ENCODE results near the gene OBSCN. TPM values are rescaled to one million over a fixed set of nuclear protein-coding genes. Genes with fewer than 3 reads are reported as not detected.

OBSCN gene
- total RNA-seq, 1 experiment from 2014 or later, result 29.1 TPM

DNA sequence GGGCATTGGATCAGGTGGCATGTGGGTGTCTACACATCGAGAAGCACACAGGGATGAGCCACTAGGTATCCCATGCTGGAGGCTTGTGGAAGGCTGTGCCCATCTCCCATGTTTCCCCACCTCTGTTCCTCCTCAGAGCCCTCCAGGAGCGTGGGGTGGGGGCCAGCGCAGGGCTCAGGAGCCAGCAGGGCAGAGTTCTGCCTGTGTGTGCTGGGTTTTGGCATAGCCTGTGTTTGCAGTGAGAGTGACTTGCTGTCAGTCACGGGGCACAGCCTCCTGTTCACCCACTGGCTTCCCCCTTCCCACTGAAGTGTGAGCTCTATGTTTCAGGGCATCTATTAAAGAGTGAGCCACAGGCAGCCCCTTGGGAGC lies 31.8 kb upstream of the OBSCN start:
- no peaks in the 10 kb centered on the region for H3K9me2 ChIP-seq (replicated peaks; ENCODE audit: low read length)
- no peaks in the 10 kb centered on the region for H3K27me3 ChIP-seq (ENCODE audit: low read length)
- no peaks in the 10 kb centered on the region for H3F3A ChIP-seq (ENCODE audit: low read length, unreplicated experiment)
- H3K79me2 ChIP-seq (ENCODE audit: low read length), result 0 out of 2 replicates have a peak, but pooled peaks cover 8% of the 10 kb centered on the region
- BruUV-seq (replicated peaks), result no TSS peak
- H3K4me2 ChIP-seq (ENCODE audit: low read length), result no peak overlapping the region
- H3K9ac ChIP-seq (ENCODE audit: low read length), result no peak overlapping the region
- H2AFZ ChIP-seq (ENCODE audit: low read length), result no peak overlapping the region
- H3K9me3 ChIP-seq (ENCODE audit: low read length), result no peaks in the 10 kb centered on the region
- H4K20me1 ChIP-seq (ENCODE audit: low read length), result peaks cover 4% of the 10 kb centered on the region; the same call in 1 of the 2 replicates
- H3K4me1 ChIP-seq (ENCODE audit: insufficient read depth, low read length), result peaks cover 7% of the 10 kb centered on the region
- ATAC-seq (no peak), DNase-seq (no peak)
- TF ChIP-seq, protein P1, sequence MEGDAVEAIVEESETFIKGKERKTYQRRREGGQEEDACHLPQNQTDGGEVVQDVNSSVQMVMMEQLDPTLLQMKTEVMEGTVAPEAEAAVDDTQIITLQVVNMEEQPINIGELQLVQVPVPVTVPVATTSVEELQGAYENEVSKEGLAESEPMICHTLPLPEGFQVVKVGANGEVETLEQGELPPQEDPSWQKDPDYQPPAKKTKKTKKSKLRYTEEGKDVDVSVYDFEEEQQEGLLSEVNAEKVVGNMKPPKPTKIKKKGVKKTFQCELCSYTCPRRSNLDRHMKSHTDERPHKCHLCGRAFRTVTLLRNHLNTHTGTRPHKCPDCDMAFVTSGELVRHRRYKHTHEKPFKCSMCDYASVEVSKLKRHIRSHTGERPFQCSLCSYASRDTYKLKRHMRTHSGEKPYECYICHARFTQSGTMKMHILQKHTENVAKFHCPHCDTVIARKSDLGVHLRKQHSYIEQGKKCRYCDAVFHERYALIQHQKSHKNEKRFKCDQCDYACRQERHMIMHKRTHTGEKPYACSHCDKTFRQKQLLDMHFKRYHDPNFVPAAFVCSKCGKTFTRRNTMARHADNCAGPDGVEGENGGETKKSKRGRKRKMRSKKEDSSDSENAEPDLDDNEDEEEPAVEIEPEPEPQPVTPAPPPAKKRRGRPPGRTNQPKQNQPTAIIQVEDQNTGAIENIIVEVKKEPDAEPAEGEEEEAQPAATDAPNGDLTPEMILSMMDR (conservative IDR thresholded peaks at IDR 0.05; ENCODE audit: low read depth, low read length), result no peak
- no peak for TF ChIP-seq EZH2 (IDR thresholded peaks at IDR 0.05; ENCODE audit: low read length, unreplicated experiment)
- no peak for TF ChIP-seq EZH2phosphoT487 (IDR thresholded peaks at IDR 0.05; ENCODE audit: borderline replicate concordance, low read length)
- no peak overlapping the region for H3K4me3 ChIP-seq (ENCODE audit: low read length)
- intact Hi-C loops (cut with micrococcal nuclease), result no loop called here
- ChIA-PET CTCF (no interaction called here), POLR2A (ENCODE audit: unreplicated experiment) (no interaction called here)
- H3K27ac ChIP-seq (ENCODE audit: low read length), result no peak overlapping the region
- H3K36me3 ChIP-seq (ENCODE audit: low read depth, low read length), result no peaks in the 10 kb centered on the region

DNA sequence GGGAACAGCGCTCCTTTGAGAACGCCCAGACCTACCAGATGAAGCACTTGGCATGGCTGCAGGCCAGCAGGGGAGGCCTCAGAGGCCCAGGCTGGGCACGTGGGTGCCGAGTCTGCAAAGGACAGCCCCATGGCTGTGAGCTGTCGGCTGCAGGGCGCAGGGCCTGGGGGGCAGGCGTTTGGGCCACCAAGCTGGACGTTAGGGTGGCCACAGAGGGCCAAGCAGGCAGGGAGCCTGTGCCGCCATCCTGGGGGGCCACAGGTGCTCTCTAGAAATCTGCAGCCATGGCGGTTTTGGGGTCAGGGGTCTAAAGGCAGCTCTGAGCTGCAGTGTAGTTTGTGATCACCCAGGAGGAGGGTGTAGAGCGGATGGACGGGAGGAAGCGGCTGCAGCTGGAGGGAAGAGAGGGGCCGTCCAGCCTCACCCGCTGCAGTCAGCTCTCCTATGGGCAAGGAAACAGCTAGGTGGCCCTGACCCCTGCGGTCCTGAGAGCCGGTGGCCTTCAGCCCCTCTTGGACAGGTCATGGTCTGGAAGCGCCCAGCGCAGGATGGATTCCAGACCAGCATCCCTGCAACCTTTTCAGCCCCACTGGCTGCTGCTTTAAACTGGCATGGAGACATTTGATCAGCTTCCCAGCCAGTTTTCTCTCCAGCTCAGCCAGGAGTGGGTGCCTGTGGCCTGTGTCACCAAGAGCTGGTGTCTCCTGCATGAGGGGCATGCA lies 31.2 kb upstream of the OBSCN start:
- H2AFZ ChIP-seq (ENCODE audit: low read length), result no peak overlapping the region
- H3K9me2 ChIP-seq (replicated peaks; ENCODE audit: low read length), result no peaks in the 10 kb centered on the region
- no peak for ATAC-seq
- no peaks in the 10 kb centered on the region for H3F3A ChIP-seq (ENCODE audit: low read length, unreplicated experiment)
- no peak overlapping the region for H3K4me3 ChIP-seq (ENCODE audit: low read length)
- no TSS peak for BruUV-seq (replicated peaks)
- ChIA-PET CTCF (interaction anchor here (0.6 kb wide), 1 partner anchor 11 kb away, joined by 3 read pairs; the partner anchor contains the start of gene IBA57), POLR2A (ENCODE audit: unreplicated experiment) (no interaction called here)
- no peak overlapping the region for H3K27ac ChIP-seq (ENCODE audit: low read length)
- no peak overlapping the region for H3K9ac ChIP-seq (ENCODE audit: low read length)
- no peak for DNase-seq
- H3K4me2 ChIP-seq (ENCODE audit: low read length), result no peak overlapping the region
- H3K27me3 ChIP-seq (ENCODE audit: low read length), result no peaks in the 10 kb centered on the region
- TF ChIP-seq EZH2phosphoT487 (IDR thresholded peaks at IDR 0.05; ENCODE audit: borderline replicate concordance, low read length), result no peak
- TF ChIP-seq, protein P1 (conservative IDR thresholded peaks at IDR 0.05; ENCODE audit: low read depth, low read length), result no peak
- no peak for TF ChIP-seq EZH2 (IDR thresholded peaks at IDR 0.05; ENCODE audit: low read length, unreplicated experiment)
- 0 out of 2 replicates have a peak, but pooled peaks cover 8% of the 10 kb centered on the region for H3K79me2 ChIP-seq (ENCODE audit: low read length)
- intact Hi-C loops (cut with micrococcal nuclease), result no loop called here
- H3K4me1 ChIP-seq (ENCODE audit: insufficient read depth, low read length), result peaks cover 7% of the 10 kb centered on the region
- peaks cover 4% of the 10 kb centered on the region; the same call in 1 of the 2 replicates for H4K20me1 ChIP-seq (ENCODE audit: low read length)
- H3K9me3 ChIP-seq (ENCODE audit: low read length), result no peaks in the 10 kb centered on the region
- no peaks in the 10 kb centered on the region for H3K36me3 ChIP-seq (ENCODE audit: low read depth, low read length)

DNA sequence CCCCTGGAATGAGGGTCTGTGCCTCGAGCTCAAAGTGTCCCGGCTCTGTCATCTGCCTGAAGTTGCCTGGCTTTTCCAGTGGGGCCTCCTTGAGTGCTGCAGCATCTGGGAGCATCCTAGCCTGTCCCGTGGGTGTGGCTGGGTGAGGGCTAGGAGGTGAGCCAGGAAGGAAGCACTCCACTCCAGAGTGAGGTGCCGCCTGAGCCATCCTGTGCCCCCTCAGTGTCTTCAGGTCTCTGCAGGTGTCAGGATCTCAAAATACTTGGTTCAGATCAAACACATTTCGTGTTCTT lies 30.7 kb upstream of the OBSCN start:
- H3K9me3 ChIP-seq (ENCODE audit: low read length), result no peaks in the 10 kb centered on the region
- no peak overlapping the region for H3K4me2 ChIP-seq (ENCODE audit: low read length)
- H3K79me2 ChIP-seq (ENCODE audit: low read length), result 0 out of 2 replicates have a peak, but pooled peaks cover 7% of the 10 kb centered on the region
- H3K4me1 ChIP-seq (ENCODE audit: insufficient read depth, low read length), result peaks cover 7% of the 10 kb centered on the region
- no peaks in the 10 kb centered on the region for H3K36me3 ChIP-seq (ENCODE audit: low read depth, low read length)
- CTCF ChIA-PET, result interaction anchor here (0.6 kb wide), 1 partner anchor 12 kb away, joined by 3 read pairs; the partner anchor contains the start of gene IBA57
- DNase-seq (no peak), ATAC-seq (no peak)
- H2AFZ ChIP-seq (ENCODE audit: low read length), result no peak overlapping the region
- no TSS peak for BruUV-seq (replicated peaks)
- intact Hi-C loops (cut with micrococcal nuclease), result no loop called here
- POLR2A ChIA-PET (ENCODE audit: unreplicated experiment), result no interaction called here
- H3K9me2 ChIP-seq (replicated peaks; ENCODE audit: low read length), result no peaks in the 10 kb centered on the region
- no peaks in the 10 kb centered on the region for H3K27me3 ChIP-seq (ENCODE audit: low read length)
- H4K20me1 ChIP-seq (ENCODE audit: low read length), result peaks cover 4% of the 10 kb centered on the region; the same call in 1 of the 2 replicates
- no peak overlapping the region for H3K9ac ChIP-seq (ENCODE audit: low read length)
- H3K27ac ChIP-seq (ENCODE audit: low read length), result no peak overlapping the region
- no peak for TF ChIP-seq EZH2 (IDR thresholded peaks at IDR 0.05; ENCODE audit: low read length, unreplicated experiment)
- TF ChIP-seq, protein P1 (conservative IDR thresholded peaks at IDR 0.05; ENCODE audit: low read depth, low read length), result no peak
- TF ChIP-seq EZH2phosphoT487 (IDR thresholded peaks at IDR 0.05; ENCODE audit: borderline replicate concordance, low read length), result no peak
- H3K4me3 ChIP-seq (ENCODE audit: low read length), result no peak overlapping the region
- H3F3A ChIP-seq (ENCODE audit: low read length, unreplicated experiment), result no peaks in the 10 kb centered on the region

Data from PC-3 (cell line).